Placental pericyte (primary cell): ENCODE results near the gene VHLL. TPM values are rescaled to one million over a fixed set of nuclear protein-coding genes. Genes with fewer than 3 reads are reported as not detected.

Experiments used
- total RNA-seq: library from RNA; depleted of rRNA; stranded (reverse); fragments of >200 nt; gene quantifications from 2 replicates; pipeline ENCODE4 v1.2.3, GENCODE V29; 2012

VHLL gene
- total RNA-seq, result 0.29 TPM in 1 of 2 replicates, not detected in the other

GRCh38 chr1:156298852-156299357 is at the start of gene VHLL:
VHLL (minus strand) TSS chr1:156299307; CDS start chr1:156299189, 118 bp downstream.

DNA sequence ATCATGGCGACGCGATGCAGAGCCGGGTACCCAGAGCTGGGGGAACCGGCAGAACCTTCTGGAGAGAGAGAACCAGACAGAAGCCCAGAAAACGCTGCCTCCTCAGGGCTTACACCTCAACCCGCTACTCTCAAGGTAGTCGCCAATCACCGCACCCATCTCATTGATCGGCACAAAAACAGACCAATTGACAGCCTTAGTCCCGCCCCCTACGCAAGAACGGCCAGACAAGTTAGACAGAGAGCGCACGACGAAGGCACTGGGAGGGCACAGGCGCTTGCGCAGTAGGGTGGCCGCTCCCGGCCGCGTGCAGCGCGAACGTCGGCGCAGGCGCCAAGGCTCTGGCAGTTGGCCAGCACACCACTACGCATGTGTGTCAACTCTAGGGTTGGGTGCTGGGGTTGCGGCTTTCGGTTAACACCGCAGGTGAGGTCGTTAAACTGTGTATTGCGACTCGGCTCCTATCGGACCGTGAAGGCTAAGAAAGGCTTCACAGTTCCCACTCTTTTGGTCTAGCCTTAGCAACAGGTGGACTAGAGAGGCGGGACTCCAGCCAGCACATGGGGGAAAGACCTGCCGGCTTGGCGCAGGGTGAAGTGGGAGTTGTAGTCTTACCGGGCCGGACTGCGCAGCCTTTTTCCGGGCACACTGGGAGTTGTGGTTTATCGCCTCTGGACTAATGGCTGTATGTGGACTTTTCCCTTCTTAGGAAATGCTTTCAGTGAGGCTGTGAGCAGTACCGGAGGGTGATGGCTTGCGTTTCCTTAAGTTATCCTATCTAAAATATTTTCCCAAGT is 39.3 kb upstream of the VHLL start, which contains the start of the genes CCT3 and TSACC:
CCT3 (minus strand) TSS at position 113 of the 797 bp plus-strand sequence; CDS start at position 5, 108 bp downstream.
TSACC (plus strand) TSS at position 347 of the 797 bp plus-strand sequence. CDS start 1,232 bp downstream, outside the sequence.

GRCh38 chr1:156295391-156295947 is 3.6 kb downstream of the VHLL start, which contains the start of gene GLMP:
GLMP (minus strand) TSS chr1:156295679; CDS start chr1:156295645, 34 bp downstream.

GRCh38 chr1:156284112-156284511 is 15.0 kb downstream of the VHLL start, which contains the start of gene TMEM79:
TMEM79 (plus strand) TSS chr1:156284325; CDS start chr1:156285227, 902 bp downstream.

GRCh38 chr1:156282479-156283222 is 16.5 kb downstream of the VHLL start, which contains the start of gene SMG5:
SMG5 (minus strand) TSS chr1:156282825; CDS start chr1:156282680, 145 bp downstream.

Other genes starting within 250 kb of the VHLL start
- gene UBQLN4, start 245.5 kb downstream of the VHLL start, total RNA-seq, result 18.4 and 27.2 TPM in 2 replicates
- 23.4 and 35.2 TPM in 2 replicates for gene LAMTOR2, start 244.5 kb downstream of the VHLL start, total RNA-seq
- gene RAB25, start 238.1 kb downstream of the VHLL start, total RNA-seq, result not detected in 2 replicates
- gene MEX3A, start 216.8 kb downstream of the VHLL start, total RNA-seq, result 0.22 and 2.3 TPM in 2 replicates
- gene LMNA, start 184.6 kb downstream of the VHLL start, total RNA-seq, result 571 and 1,162 TPM in 2 replicates
- 0.43 and 0.44 TPM in 2 replicates for gene SEMA4A, start 145.7 kb downstream of the VHLL start, total RNA-seq
- 17.3 and 18.6 TPM in 2 replicates for gene SLC25A44, start 105.2 kb downstream of the VHLL start, total RNA-seq
- 36.5 and 39.2 TPM in 2 replicates for gene PMF1, start 86.3 kb downstream of the VHLL start, total RNA-seq
- 0.57 TPM in 1 of 2 replicates, not detected in the other for gene BGLAP, start 57.1 kb downstream of the VHLL start, total RNA-seq
- gene PAQR6, start 51.3 kb downstream of the VHLL start, total RNA-seq, result 0.29 and 0.44 TPM in 2 replicates
- 66.7 and 80.2 TPM in 2 replicates for gene SMG5, start 16.5 kb downstream of the VHLL start, total RNA-seq
- 1.4 and 1.8 TPM in 2 replicates for gene TMEM79, start 15.0 kb downstream of the VHLL start, total RNA-seq
- gene GLMP, start 3.6 kb downstream of the VHLL start, total RNA-seq, result 55.1 and 111 TPM in 2 replicates
- gene CCT3, start 39.0 kb upstream of the VHLL start, total RNA-seq, result 235 and 416 TPM in 2 replicates
- not detected in 2 replicates for gene TSACC, start 39.2 kb upstream of the VHLL start, total RNA-seq
- 0.14 TPM in 1 of 2 replicates, not detected in the other for gene RHBG, start 69.9 kb upstream of the VHLL start, total RNA-seq
- gene MEF2D, start 201.5 kb upstream of the VHLL start, total RNA-seq, result 23.2 and 29.8 TPM in 2 replicates